NCI-H2227 (cell line): ENCODE measurements around the gene P2RY8.
"Not testable (repeated sequence)": the region's sequence is repeated elsewhere in the genome, so short reads cannot be mapped to it uniquely, and the experiment has no call there.

ENCODE experiments used
- DNase-seq: peaks from one replicate; lab custom pipeline; 2025; ENCODE audit not compliant: unreplicated experiment; lab: John Stamatoyannopoulos, UW

The P2RY8 gene

DNA sequence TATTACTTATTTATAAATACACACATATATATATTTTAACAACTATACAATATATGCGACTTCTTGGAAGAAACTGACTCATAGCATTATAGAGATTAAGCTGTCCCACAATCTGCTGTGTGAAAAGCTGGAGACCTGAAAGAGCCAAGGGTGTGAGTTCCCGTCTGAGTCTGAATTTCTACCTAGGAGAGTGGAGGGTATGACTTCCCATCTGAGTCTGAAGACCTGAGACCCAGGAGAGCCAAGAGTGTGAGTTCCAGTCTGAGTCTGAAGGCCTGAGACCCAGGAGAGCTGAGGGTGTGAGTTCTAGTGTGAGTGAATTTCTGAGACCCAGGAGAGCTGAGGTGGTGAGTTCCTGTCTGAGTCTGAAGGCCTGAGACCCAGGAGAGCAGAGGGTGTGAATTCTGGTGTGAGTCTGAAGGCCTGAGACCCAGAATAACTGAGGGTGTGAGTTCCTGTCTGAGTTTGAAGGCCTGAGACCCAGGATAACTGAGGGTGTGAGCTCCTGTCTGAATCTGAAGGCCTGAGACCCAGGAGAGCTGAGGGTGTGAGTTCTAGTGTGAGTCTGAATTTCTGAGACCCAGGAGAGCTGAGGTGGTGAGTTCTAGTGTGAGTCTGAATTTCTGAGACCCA lies 8.9 kb upstream of the P2RY8 start:
- DNase-seq: no peak

DNA sequence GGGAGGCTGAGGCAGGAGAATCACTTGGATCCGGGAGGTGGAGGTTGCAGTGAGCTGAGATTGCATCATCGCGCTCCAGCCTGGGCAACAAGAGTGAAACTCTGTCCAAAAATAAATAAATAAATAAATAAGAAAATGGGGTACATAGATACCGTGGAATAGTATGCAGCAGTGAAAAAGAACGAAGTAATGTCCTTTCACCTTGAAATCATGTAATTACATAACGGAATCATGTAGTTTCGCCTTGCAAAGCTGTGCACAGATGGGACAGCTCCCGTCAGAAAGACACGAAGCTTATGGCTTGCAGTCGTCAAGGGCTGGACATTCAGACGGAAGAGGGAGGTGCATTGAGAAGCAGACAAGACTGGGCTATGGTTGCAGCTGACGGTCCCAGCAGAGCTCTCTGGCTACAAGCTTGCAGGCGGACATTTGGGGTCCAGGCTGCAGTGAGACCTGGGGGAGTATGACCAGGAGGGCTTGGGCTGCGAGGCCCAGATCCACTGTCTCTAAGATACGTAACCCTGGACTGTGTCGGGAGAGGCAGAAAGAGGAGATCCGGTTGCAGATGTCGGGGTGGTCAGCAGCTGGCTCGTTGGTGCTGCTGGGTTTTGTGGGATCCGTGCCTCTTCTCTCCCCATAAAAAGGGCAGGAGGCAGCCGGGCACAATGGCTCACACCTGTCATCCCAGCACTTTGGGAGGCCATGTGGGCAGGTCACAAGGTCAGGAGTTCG lies 6.2 kb upstream of the P2RY8 start:
- DNase-seq: no peak

DNA sequence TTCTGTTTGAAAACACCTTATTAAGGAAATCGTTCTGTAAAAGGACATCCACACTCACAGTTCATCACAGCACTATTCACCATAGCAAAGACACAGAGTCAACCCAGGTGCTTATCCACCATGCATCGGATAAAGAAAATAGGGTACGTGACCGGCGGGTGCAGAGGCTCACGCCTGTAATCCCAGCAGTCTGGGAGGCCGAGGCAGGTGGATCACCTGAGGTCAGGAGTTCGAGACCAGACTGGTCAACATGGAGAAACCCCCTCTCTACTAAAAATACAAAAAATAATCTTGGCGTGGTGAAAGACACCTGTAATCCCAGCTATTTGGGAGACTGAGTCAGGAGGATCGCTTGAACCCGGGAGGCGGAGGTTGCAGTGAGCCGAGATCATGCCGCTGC lies 2.2 kb upstream of the P2RY8 start:
- not testable (repeated sequence) for DNase-seq

DNA sequence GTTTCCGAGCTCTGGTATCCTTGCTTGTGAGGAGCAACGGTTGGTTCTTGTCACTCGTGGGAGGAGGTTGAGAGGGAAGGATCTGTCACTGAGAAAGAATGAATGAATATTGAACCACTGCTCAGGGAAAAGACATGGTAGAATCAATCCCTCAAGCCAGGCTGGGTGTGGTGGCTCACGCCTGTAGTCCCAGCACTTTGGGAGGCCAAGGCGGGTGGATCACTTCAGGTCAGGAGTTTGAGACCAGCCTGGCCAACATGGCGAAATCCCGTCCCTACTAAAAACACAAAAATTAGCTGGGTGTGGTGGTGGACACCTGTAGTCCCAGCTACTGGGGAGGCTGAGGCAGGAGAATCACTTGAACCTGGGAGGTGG lies 718 bp upstream of the P2RY8 start:
- not testable (repeated sequence) for DNase-seq

DNA sequence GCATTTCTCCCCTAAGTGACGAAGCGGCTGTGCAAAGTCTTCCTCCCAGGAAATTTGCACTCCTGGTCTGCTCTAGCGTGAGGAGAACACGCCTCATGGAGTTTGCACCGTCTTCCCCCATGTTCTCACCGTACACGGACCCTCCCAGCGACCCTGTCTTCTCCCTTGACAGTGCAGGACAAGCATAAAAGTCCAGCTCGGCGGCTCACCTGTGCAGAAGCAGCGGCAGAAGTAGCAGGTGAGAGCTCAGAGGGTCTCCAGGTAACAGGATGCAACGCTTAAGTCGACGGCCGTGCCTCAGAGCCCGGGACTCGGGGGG lies 314 bp downstream of the P2RY8 start:
- no peak for DNase-seq

DNA sequence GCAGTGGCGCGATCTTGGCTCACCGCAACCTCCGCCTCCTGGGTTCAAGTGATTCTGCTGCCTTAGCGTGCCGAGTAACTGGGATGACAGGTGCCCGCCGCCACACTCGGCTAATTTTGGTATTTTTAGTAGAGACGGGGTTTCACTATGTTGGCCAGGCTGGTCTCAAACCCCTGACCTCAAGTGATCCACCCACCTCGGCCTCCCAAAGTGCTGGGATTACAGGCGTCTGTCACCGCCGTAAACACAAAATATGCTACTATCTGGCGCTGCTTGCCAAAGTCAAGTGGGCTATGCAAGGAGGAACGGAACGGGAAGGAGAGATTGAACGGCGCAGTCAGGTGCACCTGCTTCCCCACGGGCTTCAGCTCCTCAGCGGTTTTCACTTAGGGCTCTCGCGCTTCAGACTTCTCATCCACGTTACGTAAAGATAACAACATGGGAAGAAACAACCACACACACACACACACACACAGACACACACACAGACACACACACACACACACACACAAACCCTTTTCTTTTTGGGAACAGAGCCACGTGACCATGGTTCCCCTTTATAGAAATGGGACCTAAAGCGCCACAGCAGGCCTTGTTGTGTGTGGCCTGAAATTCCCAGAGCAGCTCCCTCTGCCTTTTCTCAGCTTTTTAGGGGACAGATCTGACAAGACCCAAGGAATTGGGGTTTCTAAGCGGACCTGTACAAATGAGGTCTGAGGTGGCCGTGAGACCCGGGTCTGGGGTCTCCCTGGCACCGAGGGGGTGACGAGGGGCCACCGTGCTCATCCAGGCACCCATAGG lies 1.5 kb downstream of the P2RY8 start:
- no peak for DNase-seq

DNA sequence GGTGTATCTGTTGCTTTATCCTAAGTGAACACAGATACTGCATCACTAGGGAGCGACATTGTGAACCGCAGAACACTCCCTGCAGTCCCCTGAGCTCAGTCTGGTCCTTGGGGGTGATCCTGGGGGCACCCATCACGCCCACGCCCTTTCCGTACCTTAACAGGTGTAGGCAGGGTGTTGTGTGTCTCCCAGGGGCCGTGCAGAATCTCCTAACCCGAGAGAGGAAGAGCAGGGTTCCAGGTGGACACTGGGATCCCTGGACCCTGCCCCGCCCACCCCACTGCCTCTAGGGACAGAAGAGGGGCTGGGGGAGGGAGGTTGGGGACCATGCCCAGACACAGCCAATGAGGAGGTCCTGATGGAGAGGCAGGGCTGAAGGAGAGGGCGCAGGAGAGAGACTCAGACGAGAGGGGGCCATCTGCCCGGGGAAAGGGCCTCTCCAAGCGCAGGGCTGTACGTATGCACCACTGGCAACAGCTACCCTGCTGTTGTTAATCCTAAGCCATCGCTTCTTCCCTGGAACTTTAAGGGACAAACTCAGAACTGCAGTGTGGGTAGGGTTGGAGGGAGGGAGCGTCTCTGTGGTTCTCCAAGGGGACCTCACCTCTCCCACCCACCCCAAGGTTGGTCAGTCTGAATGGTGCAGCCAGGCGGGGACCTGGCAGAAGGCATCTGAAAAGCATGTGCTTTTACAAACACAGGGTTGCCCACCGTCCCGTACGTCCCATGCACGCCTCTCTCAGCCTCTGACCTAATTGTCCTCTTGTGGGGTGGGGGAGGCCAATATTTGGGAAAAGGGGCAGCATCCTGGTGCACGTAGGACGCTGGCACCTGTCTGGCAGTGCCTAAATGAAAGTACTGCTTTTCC lies 2.5 kb downstream of the P2RY8 start:
- no peak for DNase-seq

DNA sequence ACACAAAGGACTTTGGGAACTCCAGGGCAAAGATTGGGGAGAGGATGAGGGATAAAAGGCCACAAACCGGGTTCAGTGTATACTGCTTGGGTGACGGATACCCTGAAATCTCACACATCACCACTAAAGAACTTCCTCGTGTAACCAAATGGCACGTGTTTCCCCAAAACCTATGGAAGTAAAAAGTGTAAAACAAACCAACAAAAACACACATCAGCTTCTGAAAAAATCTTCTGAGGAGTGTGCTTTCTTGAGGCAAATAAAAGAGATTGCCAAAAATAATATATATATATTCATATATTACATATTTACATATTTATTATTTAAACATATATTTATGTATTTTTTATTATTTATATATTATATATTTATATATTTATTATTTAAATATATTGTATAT lies 3.9 kb downstream of the P2RY8 start:
- DNase-seq: no peak

GRCh38 chrX:1531096-1531890 lies 5.7 kb downstream of the P2RY8 start:
- DNase-seq: no peak

GRCh38 chrX:1529756-1530155 lies 7.2 kb downstream of the P2RY8 start:
- no peak for DNase-seq

- no peak for DNase-seq
These were observed 7.7 kb downstream of the P2RY8 start for GRCh38 chrX:1529328-1529727.

GRCh38 chrX:1528884-1529203 lies 8.1 kb downstream of the P2RY8 start:
- no peak for DNase-seq

DNA sequence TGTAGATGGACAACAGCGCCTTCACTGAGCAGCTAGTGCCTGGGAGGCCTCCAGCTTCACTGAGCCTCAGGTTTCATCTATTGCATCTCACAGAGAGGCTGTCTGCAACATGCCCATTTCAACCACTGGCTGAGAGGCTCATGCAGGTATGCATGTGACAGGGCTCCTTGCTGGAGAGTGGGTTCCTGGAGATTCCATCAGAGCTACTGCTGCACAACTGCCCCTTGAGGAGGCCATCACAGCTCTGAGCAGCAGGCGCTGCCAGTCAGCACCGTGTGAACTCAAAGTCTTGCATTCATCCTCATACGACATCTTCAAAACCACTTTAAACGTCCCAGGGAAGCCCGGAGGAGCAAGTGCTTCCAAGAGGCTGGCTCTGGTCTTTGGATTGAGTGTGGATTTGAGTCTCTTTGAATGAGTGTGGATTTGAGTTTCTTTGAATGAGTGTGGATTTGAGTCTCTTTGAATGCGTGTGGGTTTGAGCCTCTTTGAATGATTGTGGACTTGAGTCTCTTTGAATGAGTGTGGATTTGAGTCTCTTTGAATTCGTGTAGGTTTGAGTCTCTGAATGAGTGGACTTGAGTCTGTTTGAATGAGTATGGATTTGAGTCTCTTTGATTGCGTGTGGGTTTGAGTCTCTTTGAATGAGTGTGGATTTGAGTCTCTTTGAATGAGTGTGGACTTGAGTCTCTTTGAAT lies 8.7 kb downstream of the P2RY8 start:
- no peak for DNase-seq

- no peak for DNase-seq
These were observed 9.5 kb downstream of the P2RY8 start for GRCh38 chrX:1527457-1527856.

DNA sequence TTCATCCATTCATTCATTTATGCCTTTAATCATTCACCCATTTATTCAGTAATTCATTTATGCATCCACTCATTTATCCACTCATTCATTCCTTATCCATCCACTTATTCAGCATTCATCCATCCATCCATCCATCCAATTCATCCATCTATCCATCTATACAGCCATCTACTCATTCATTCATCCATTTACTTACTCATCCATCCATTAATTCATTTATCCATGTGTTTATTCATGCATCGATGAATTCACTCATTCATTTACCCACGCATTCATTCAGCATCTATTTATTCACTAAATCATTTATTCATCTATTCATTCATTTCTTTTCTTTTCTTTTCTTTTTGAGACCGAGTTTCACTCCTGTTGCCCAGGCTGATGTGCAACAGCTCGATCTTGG lies 10.4 kb downstream of the P2RY8 start:
- no peak for DNase-seq

GRCh38 chrX:1525583-1526355 lies 11.2 kb downstream of the P2RY8 start:
- DNase-seq: no peak

- DNase-seq: no peak
These were observed 12.0 kb downstream of the P2RY8 start for GRCh38 chrX:1524874-1525582.

GRCh38 chrX:1522905-1523304 lies 14.1 kb downstream of the P2RY8 start:
- DNase-seq: not testable (repeated sequence)

- DNase-seq: no peak
These were observed 15.5 kb downstream of the P2RY8 start for GRCh38 chrX:1521459-1521956.
